ENCODE results near the gene PRR14.

Gene PRR14

DNA sequence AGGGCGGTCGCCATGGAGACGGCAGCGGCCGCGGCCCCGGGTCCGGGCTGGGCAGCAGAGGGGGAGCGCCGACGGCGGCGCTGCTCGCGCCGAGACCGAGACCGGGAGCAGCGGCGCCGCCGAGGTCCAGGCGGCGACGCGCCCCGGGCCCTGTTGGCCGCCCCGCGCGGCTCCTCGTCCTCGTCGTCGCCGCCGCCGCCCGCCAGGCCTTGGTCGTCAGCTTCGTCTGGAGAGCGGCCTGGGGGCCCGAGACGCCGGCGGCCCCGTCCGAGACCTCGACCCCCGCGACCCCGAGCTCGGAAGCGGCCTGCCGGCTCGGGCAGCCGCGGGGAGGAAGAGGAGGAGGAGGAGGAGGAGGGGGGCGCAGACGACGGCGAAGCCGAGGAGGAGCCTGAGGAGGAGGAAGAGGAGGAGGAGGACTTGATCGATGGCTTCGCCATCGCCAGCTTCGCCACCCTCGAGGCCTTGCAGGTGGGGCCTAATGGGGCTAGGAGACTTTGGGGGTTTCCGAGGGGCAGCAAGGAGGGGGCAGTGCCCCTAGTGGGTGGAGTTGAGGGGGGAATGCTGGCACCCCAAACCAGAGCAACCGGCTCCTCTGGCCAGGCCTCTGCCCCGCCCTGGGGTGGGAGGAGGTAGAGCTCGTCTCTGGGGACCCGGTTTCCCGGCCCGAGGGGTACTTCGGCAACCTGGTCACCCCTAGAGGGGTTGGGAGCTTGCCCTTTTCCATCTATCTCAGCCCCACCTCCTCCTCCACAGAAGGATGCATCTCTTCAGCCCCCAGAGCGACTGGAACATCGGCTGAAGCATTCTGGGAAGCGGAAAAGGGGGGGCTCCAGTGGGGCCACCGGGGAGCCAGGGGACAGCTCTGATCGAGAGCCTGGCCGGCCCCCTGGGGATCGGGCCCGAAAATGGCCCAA lies 9.0 kb downstream of the PRR14 start:
- peak; percentile 40 for DNase-seq (ENCODE audit: low spot score)

DNA sequence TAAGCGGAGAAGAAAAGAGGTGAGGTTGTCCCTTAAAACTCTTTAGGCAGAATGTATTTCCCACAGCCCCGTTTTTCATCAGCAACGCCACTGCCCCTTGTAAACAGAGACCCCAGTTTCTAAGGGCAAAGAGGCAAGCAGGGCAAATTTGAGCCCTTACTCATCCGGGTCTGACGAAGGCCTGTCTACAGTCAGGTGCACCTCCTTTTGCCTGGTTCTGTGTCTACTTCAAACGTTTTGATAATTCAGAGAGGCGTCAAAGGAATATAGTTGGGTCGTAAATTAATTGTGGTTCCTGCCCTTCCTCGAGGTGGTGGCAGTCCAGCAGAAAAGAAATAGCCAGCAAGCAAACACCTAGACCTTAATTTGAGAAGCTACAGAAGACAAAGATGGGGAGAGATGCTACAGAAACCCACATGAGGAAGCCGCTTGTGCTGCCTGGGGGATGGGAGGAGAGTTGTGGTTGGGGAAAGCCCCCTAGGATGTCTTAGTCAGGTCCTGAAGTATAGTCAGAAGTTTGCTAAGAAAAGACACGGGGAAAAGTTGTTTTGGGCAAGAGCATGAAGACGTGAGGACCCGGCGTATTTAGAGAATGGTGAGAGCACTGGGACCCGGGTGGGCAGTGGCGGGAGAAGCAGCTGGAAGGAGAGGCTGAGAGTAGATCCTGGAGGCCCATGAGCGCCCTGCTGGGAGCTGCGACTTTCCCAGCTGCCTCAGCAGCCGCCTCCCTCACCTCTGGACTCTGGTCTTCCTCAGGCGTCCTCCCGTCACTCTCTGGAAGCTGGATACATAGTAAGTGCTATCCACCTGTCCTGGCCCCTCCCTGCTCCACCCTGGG lies 9.9 kb downstream of the PRR14 start:
- DNase-seq (ENCODE audit: low spot score), result peak; percentile 46

GRCh38 chr16:30662449-30662848 lies 11.7 kb downstream of the PRR14 start:
- DNase-seq (ENCODE audit: low spot score), result no peak

GRCh38 chr16:30663038-30663437 lies 12.3 kb downstream of the PRR14 start:
- no peak for DNase-seq (ENCODE audit: low spot score)

- DNase-seq (ENCODE audit: low spot score), result peak; percentile 18
Observed at GRCh38 chr16:30663820-30664219, 13.1 kb downstream of the PRR14 start.

- DNase-seq (ENCODE audit: low spot score), result no peak
Observed at GRCh38 chr16:30664616-30665109, 13.9 kb downstream of the PRR14 start.

GRCh38 chr16:30665155-30665829 lies 14.5 kb downstream of the PRR14 start:
- no peak for DNase-seq (ENCODE audit: low spot score)

GRCh38 chr16:30665830-30666190 lies 15.1 kb downstream of the PRR14 start:
- DNase-seq (ENCODE audit: low spot score), result no peak

DNA sequence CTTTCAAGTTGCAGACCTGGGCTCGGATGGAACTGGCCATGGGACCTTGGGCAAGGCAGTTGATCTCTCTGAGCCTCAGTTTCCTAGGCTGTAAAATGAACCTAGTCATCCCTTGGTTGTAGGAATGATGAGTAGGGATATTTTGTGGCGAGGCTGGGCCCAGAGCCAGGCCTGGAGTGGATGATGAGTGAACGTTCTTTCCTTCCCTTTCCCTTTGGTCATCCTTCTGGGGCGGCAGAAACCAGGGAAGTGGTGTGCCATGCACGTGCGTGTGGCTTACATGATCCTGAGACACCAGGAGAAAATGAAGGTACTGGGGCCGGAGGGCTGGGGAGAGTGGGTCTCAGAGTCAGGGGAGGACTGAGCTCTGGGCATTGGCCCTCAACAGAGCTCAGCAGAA lies 15.9 kb downstream of the PRR14 start:
- no peak for DNase-seq (ENCODE audit: low spot score)

GRCh38 chr16:30667361-30667905 lies 16.7 kb downstream of the PRR14 start:
- no peak for DNase-seq (ENCODE audit: low spot score)

DNA sequence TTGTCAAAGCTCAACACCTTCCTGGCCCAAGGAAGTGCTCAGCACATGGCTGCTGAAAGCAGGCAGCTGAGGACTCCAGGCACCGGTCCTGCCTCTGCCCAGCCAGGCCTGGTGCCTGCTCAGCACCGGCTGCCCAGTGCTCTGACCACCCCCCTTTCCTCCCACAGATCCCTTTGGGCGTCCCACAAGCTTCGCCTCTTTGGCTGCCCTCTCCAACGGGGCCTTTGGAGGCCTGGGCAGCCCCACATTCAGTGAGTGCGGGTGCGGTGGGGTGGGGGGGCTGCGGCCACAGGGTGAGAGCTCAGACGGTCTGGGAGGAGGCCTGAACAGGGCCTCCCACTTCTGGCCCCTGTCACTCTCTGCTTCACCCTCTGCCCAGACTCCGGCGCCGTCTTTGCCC lies 17.6 kb downstream of the PRR14 start:
- DNase-seq (ENCODE audit: low spot score), result no peak

- no peak for DNase-seq (ENCODE audit: low spot score)
Observed at GRCh38 chr16:30669026-30669902, 18.5 kb downstream of the PRR14 start.

DNA sequence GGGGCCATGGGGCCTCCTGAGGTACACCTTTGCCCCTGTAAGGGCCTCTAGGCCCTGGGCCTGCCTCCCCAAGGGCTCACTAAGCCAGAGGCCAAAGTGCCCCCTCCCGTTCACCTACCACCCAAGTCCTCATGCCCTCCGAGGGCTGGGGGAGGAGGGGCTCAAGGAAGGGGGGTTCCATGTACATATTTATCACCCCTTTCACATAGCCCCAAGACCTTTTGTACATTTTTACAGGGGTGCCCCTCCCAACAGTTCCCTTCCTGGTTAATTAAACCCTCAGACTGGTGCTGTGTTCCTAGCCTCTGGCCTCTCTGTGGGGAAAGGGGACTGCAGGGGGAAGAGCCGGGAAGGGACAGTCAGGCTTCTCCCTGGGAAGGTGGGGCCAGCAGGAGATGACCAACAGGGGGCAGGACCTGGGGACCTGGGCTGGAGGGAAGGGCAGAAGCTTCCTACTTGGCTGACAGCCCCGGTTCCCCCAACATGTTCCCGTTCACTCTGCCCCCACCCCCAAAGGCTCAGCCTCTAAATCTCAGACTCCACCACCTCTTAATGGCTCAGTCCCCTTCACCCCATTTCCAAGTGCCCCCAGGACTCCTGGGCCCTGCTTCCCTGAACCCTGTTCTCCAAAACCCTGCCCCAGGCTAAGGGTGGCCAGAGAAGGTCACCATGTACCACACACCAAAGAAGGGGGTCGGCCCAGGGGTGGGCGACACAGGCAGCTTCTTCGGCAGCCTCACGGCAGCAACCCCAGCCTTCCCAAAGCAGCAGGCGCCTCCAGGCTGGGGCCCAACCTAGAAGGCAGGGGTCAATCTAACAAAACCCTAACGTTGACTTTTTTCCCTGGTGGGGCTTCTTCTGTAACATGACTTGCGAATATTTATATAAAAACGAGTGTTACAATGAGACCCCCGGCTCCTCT lies 19.4 kb downstream of the PRR14 start:
- no peak for DNase-seq (ENCODE audit: low spot score)

GRCh38 chr16:30675143-30675542 lies 24.4 kb downstream of the PRR14 start:
- DNase-seq (ENCODE audit: low spot score), result no peak

- DNase-seq (ENCODE audit: low spot score), result no peak
Observed at GRCh38 chr16:30677931-30678585, 27.3 kb downstream of the PRR14 start.

DNA sequence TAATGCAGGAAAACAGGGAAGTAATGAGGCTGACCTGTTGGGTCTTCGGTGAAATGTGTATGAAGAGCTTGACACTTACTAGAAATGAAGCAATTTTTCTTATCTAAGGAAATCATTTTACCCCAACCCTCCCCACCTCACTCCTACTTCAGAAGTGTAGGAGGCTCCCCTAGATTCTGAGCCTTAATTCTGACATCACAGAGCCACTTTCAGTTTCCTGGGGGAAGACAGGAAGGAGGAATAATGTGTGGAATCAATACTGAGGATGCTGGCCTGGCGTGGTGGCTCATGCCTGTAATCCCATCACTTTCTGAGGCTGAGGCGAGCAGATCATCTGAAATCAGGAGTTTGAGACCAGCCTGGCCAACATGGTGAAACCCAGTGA lies 27.8 kb downstream of the PRR14 start:
- no peak for DNase-seq (ENCODE audit: low spot score)

GRCh38 chr16:30680326-30680725 lies 29.6 kb downstream of the PRR14 start:
- no peak for DNase-seq (ENCODE audit: low spot score)

DNA sequence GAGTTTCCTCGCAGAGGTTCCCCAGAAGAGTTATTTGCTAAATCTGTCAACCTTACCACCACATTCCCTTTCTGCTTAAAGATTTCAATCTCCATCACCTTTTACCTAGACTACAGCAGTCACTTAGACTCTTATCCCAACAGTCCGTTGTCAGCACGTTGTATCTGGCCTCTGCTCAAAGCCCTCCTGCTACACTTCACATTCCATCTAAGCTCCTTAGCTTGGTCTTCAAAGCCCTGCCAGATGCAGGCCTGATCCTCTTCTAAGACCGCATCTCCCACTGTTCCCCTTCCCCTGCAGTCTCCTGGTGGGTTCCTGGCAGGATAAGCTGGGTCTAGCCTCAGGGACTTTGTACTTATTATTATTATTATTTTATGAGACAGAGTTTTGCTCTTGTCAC lies 37.9 kb downstream of the PRR14 start:
- DNase-seq (ENCODE audit: low spot score), result no peak

GRCh38 chr16:30691907-30692306 lies 41.1 kb downstream of the PRR14 start:
- DNase-seq (ENCODE audit: low spot score), result no peak

Measured in RKO (cell line).